ENCODE results near the gene SPRN.

- TF ChIP-seq CTCF (IDR thresholded peaks at IDR 0.05; ENCODE audit: low read length) (no peak), EZH2 (optimal IDR thresholded peaks at IDR 0.05; ENCODE audit: low read depth, low read length) (no peak)
Observed at GRCh38 chr10:133390597-133391248, 33.7 kb downstream of the SPRN start.
